IPS-18c (cell line): ENCODE measurements around the gene GM2A.

Experiments
- H3K4me3 ChIP-seq: 2 replicates; pipeline ENCODE4 v1.7.0; 2013; ENCODE audit warnings: low read depth, mild to moderate bottlenecking, low read length, moderate library complexity; ENCODE audit not compliant: insufficient read depth
- H3K9me3 ChIP-seq: one replicate; pipeline ENCODE4 v1.6.1; 2013; ENCODE audit warnings: mild to moderate bottlenecking, low read length, moderate library complexity; ENCODE audit not compliant: control insufficient read depth, insufficient read depth

Gene GM2A

DNA sequence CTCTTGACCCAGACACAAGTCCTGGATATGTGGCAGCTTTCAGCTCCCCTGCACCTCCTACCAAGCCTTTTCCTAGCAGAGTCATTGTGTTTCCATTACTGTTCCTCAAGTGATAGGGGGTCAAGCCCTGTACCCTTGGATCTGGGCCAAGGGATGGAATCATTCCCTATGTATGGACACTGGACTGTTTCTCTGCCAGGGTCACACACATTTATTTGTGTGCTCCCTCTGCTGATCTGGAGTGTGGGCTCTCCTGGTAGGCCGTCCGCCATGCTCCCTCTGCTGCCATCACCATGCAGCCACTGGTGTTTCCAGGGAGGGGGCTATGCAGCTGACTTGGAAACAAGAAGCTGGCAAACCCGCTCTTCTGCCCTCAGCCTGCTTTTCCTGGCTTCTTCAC lies 9.5 kb downstream of the GM2A start:
- Histone ChIP-seq H3K4me3 (no peak overlapping the region), H3K9me3 (no peaks in the 10 kb centered on the region)

GRCh38 chr5:151264113-151264512 lies 11.1 kb downstream of the GM2A start:
- no peaks in the 10 kb centered on the region for H3K9me3 ChIP-seq
- no peak overlapping the region for H3K4me3 ChIP-seq

GRCh38 chr5:151267491-151268260 lies 14.7 kb downstream of the GM2A start:
- Histone ChIP-seq H3K9me3 (no peaks in the 10 kb centered on the region), H3K4me3 (no peak overlapping the region)

DNA sequence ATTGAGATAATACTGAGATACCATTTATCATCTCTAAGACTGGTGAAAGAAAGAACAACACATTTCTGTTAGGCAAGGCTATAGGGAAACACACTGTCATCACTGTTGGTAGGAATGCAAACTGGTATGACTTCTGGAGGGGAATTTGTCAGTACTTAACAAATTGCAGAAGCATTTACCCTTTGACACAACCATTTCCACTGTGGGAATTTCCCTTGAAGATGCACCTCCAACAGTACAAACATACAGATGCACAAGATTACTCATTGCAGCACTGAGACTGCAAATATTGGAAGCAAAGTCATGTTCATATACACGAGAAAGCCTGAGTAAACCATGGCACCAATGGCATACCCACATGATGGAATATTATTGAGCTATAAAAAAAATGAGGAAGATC lies 17.6 kb downstream of the GM2A start:
- Histone ChIP-seq H3K4me3 (no peak overlapping the region), H3K9me3 (no peaks in the 10 kb centered on the region)

DNA sequence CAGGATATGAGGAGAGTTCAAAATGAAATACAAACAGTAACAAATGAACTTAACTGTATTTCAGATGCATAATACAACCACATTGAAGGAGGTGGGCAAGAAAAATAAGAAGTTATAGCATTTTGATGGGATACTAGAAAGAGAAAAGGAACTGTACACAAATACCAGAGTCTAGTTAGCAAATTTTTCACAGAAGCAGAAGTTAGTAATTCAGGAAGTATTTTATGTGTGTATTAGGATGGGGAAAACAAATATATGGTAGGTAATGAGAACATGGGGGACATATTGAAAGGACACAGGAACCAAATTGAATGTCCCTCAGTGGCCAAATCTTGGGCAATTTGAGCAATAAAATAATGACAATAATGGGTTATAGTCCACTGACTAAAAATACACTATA lies 18.4 kb downstream of the GM2A start:
- Histone ChIP-seq H3K9me3 (no peaks in the 10 kb centered on the region), H3K4me3 (no peak overlapping the region)

DNA sequence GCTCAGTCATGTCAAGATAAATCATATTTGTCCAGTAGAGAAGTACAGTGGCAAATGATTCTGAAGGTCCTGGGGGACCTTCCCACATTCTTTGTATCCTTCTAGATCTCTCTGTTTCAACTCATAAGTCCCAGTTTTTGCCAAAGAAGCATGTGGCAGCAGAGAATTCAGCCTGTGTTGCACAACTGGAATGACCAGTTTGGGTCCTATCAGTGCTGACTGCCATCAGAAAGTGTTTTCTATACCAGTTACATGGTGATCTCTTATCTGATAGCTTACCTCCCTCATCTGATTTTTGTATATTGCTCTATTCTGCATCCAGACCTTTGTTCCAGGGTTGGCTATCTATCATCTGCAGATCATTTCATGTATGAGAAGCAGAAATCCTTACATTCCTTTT lies 21.7 kb downstream of the GM2A start:
- no peak overlapping the region for H3K4me3 ChIP-seq
- no peaks in the 10 kb centered on the region for H3K9me3 ChIP-seq

DNA sequence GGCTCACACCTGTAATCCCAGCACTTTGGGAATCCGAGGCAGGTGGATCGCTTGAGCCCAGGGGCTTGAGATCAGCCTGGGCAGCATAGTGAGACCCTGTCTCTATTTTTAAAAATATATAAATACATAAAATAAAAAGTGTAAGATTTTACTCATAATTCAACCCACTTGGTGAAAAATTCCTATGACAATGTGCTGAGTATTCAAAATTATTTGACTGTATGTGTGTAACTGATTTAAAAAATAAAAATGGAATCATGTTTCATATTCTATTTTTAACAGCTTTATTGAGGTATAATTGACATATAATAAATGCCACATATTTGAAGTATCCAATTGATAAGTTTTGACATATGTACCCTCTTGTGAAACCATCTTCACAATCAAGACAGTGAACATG lies 22.8 kb downstream of the GM2A start:
- no peak overlapping the region for H3K4me3 ChIP-seq
- no peaks in the 10 kb centered on the region for H3K9me3 ChIP-seq

GRCh38 chr5:151278845-151279244 lies 25.9 kb downstream of the GM2A start:
- Histone ChIP-seq H3K4me3 (no peak overlapping the region), H3K9me3 (no peaks in the 10 kb centered on the region)

GRCh38 chr5:151280443-151280842 lies 27.5 kb downstream of the GM2A start:
- Histone ChIP-seq H3K4me3 (no peak overlapping the region), H3K9me3 (no peaks in the 10 kb centered on the region)

- Histone ChIP-seq H3K4me3 (no peak overlapping the region), H3K9me3 (no peaks in the 10 kb centered on the region)
These were observed 28.1 kb downstream of the GM2A start for GRCh38 chr5:151281001-151281639.

DNA sequence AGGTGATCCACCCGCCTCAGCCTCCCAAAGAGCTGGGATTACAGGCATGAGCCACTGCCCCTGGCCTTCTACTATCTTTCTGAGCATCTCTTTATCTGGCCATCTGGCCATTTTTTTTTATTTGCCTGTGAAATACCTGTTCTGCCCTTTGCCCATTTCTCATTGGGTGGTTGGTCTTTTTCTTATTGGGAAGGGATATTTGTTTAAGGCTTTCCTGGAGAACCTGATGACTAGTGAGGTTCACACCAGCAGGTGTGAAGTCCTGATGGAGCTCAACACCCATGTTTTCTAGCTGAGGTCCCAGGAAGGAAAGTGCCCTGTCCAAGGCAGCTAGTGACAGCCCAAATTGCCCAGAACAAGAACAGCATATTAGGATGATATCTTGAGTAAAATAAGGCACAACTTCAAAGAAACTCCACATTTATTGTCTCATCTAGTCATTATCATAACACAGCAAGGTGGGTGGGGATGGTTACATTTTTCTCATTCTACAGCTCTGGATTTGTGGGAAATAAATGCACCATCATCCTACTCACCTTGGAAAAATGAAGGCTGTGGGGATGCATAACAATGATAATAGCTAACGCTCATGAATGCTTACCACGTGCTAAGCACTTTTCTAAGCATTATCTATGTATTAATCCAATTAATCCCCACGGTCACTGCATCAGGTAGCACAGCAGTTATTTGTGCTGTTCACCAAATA lies 30.3 kb downstream of the GM2A start:
- H3K9me3 ChIP-seq: no peaks in the 10 kb centered on the region
- H3K4me3 ChIP-seq: no peak overlapping the region

GRCh38 chr5:151284392-151284967 lies 31.5 kb downstream of the GM2A start:
- Histone ChIP-seq H3K9me3 (no peaks in the 10 kb centered on the region), H3K4me3 (no peak overlapping the region)

GRCh38 chr5:151285683-151286082 lies 32.7 kb downstream of the GM2A start:
- Histone ChIP-seq H3K9me3 (no peaks in the 10 kb centered on the region), H3K4me3 (no peak overlapping the region)

GRCh38 chr5:151286246-151286645 lies 33.3 kb downstream of the GM2A start:
- no peak overlapping the region for H3K4me3 ChIP-seq
- no peaks in the 10 kb centered on the region for H3K9me3 ChIP-seq

DNA sequence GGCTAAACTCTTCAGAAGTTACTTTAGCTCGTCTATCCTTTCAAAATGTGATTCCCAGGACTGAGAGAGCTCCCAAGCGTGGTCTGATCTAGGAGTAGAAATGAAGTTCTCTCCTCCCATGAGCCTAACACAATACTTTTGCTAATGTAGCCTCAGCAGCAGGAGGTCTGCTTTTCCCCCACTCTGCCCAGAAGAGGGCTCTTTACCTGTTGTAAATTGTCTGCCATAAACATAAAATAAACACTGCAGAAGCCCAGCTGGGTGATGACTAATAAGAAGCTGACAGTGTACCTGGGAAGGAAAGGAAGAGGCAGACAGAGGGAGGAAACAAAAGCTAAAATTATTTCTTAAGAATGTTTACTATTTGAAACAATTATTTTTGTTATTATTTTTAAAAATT lies 35.2 kb downstream of the GM2A start:
- H3K9me3 ChIP-seq: no peaks in the 10 kb centered on the region
- no peak overlapping the region for H3K4me3 ChIP-seq

GRCh38 chr5:151293624-151294023 lies 40.6 kb downstream of the GM2A start:
- no peak overlapping the region for H3K4me3 ChIP-seq

GRCh38 chr5:151295138-151295537 lies 42.2 kb downstream of the GM2A start:
- H3K4me3 ChIP-seq: no peak overlapping the region
- H3K9me3 ChIP-seq: no peaks in the 10 kb centered on the region

More at GRCh38 chr5:151293624-151294023, 40.6 kb downstream of the GM2A start:
- H3K9me3 ChIP-seq: no peaks in the 10 kb centered on the region
